ENCODE results near the gene TRAPPC4.
"Not testable (repeated sequence)": the region's sequence is repeated elsewhere in the genome, so short reads cannot be mapped to it uniquely, and the experiment has no call there.

The TRAPPC4 gene

GRCh38 chr11:119018074-119018938, at the start of gene TRAPPC4, which contains the start of gene RPS25:
Gene TRAPPC4 (plus strand): TSS chr11:119018766. CDS start chr11:119018796, 30 bp downstream.
Gene RPS25 (minus strand): TSS chr11:119018343. CDS start chr11:119018284, 59 bp downstream.
- peak; percentile 89 for DNase-seq (ENCODE audit: low read depth)

- DNase-seq (ENCODE audit: low read depth), result not testable (repeated sequence)
Observed at GRCh38 chr11:118969508-118969907, 49.1 kb upstream of the TRAPPC4 start.

- DNase-seq (ENCODE audit: low read depth), result no peak
Observed at GRCh38 chr11:118971646-118972045, 46.9 kb upstream of the TRAPPC4 start, which contains the start of gene FOXR1. Gene FOXR1 (plus strand): TSS chr11:118971761. CDS start chr11:118971932, 171 bp downstream.

GRCh38 chr11:118973985-118974384, 44.6 kb upstream of the TRAPPC4 start:
- DNase-seq (ENCODE audit: low read depth), result no peak

- no peak for DNase-seq (ENCODE audit: low read depth)
Observed at GRCh38 chr11:118975771-118976709, 42.5 kb upstream of the TRAPPC4 start.

- no peak for DNase-seq (ENCODE audit: low read depth)
Observed at GRCh38 chr11:118979434-118979833, 39.1 kb upstream of the TRAPPC4 start.

GRCh38 chr11:118980191-118980881, 38.2 kb upstream of the TRAPPC4 start:
- DNase-seq (ENCODE audit: low read depth), result no peak

GRCh38 chr11:118984337-118984736, 34.2 kb upstream of the TRAPPC4 start:
- not testable (repeated sequence) for DNase-seq (ENCODE audit: low read depth)

- no peak for DNase-seq (ENCODE audit: low read depth)
Observed at GRCh38 chr11:118984825-118985224, 33.7 kb upstream of the TRAPPC4 start.

- no peak for DNase-seq (ENCODE audit: low read depth)
Observed at GRCh38 chr11:118988280-118988679, 30.3 kb upstream of the TRAPPC4 start.

GRCh38 chr11:118991486-118992038, 27.0 kb upstream of the TRAPPC4 start:
- not testable (repeated sequence) for DNase-seq (ENCODE audit: low read depth)

GRCh38 chr11:118996926-118997626, 21.5 kb upstream of the TRAPPC4 start:
- no peak for DNase-seq (ENCODE audit: low read depth)

- peak; percentile 95 for DNase-seq (ENCODE audit: low read depth)
Observed at GRCh38 chr11:118997627-118998387, 20.8 kb upstream of the TRAPPC4 start, which contains the start of gene CENATAC. Gene CENATAC (plus strand): TSS chr11:118998138. CDS start chr11:118998198, 60 bp downstream.

GRCh38 chr11:118998388-118998717, 20.2 kb upstream of the TRAPPC4 start:
- DNase-seq (ENCODE audit: low read depth), result no peak

- no peak for DNase-seq (ENCODE audit: low read depth)
Observed at GRCh38 chr11:118998822-118999221, 19.7 kb upstream of the TRAPPC4 start.

- no peak for DNase-seq (ENCODE audit: low read depth)
Observed at GRCh38 chr11:119000906-119001305, 17.7 kb upstream of the TRAPPC4 start.

GRCh38 chr11:119006656-119007055, 11.9 kb upstream of the TRAPPC4 start:
- no peak for DNase-seq (ENCODE audit: low read depth)

- DNase-seq (ENCODE audit: low read depth), result no peak
Observed at GRCh38 chr11:119011476-119012053, 7.0 kb upstream of the TRAPPC4 start.

- no peak for DNase-seq (ENCODE audit: low read depth)
Observed at GRCh38 chr11:119012629-119013170, 5.9 kb upstream of the TRAPPC4 start.

Data from activated T-cell treated with anti-CD3 and anti-CD28 coated beads for 1 hour (primary cell).